DND-41 (cell line): Measurements from ENCODE around the gene GRWD1.
A peak's percentile ranks its signal among the peaks of the same experiment; 100 is the strongest.

Source experiments
- ATAC-seq: fragments of 200-7000 bp; cut with Tn5 transposase; 3 replicates; pipeline ENCODE4 v1.9.1; 2021; ENCODE audit warnings: low read depth; ENCODE audit not compliant: insufficient read depth
- DNase-seq: peaks from one replicate; pipeline ENCODE4 v3.0.0-alpha.2; 2020
- H2AFZ ChIP-seq: 2 replicates; pipeline ENCODE4 v1.6.0; 2012; ENCODE audit warnings: low read depth, low read length
- H3K27ac ChIP-seq: 2 replicates; pipeline ENCODE4 v1.5.1; 2012; ENCODE audit warnings: low read length, inconsistent platforms
- H3K27me3 ChIP-seq: fragments of 200-600 bp; sonication (generic); 2 replicates; pipeline ENCODE4 v1.6.0; 2012; ENCODE audit warnings: low read length, mild to moderate bottlenecking, inconsistent platforms; ENCODE audit not compliant: insufficient read depth, poor library complexity
- H3K36me3 ChIP-seq: 2 replicates; pipeline ENCODE4 v1.5.1; 2012; ENCODE audit warnings: low read length, inconsistent platforms; ENCODE audit not compliant: insufficient read depth
- H3K4me1 ChIP-seq: 2 replicates; pipeline ENCODE4 v1.5.1; 2012; ENCODE audit warnings: mild to moderate bottlenecking, low read length; ENCODE audit not compliant: insufficient read depth
- H3K4me2 ChIP-seq: 2 replicates; pipeline ENCODE4 v1.6.0; 2012; ENCODE audit warnings: mild to moderate bottlenecking, moderate library complexity, low read length, inconsistent platforms; ENCODE audit not compliant: insufficient read depth
- H3K4me3 ChIP-seq, 2 experiments: fragments of 200-600 bp in 1 of 2; shearing (Covaris generic) in 1 of 2; 2 replicates each; pipeline ENCODE4 v1.5.1; 2012 to 2016; ENCODE audit warnings: inconsistent platforms in 2 of 2, low read length in 2 of 2, mild to moderate bottlenecking in 2 of 2, low read depth in 1 of 2, moderate library complexity in 1 of 2
- H3K79me2 ChIP-seq: 2 replicates; pipeline ENCODE4 v1.6.0; 2012; ENCODE audit warnings: low read length, inconsistent platforms; ENCODE audit not compliant: insufficient read depth
- H3K9ac ChIP-seq: 2 replicates; pipeline ENCODE4 v1.6.0; 2012; ENCODE audit warnings: low read depth, mild to moderate bottlenecking, inconsistent platforms, low read length, moderate library complexity
- H3K9me3 ChIP-seq: 2 replicates; pipeline ENCODE4 v1.5.1; 2012; ENCODE audit warnings: low read length, moderate library complexity, mild to moderate bottlenecking, inconsistent platforms; ENCODE audit not compliant: insufficient read depth, severe bottlenecking
- H4K20me1 ChIP-seq: 2 replicates; pipeline ENCODE4 v1.6.0; 2012; ENCODE audit warnings: low read length; ENCODE audit not compliant: insufficient read depth
- EZH2 ChIP-seq: IDR thresholded peaks from 3 replicates; pipeline ENCODE4 v1.6.1; 2012; ENCODE audit warnings: borderline replicate concordance, low read depth, mild to moderate bottlenecking, moderate library complexity, low read length, inconsistent platforms; ENCODE audit not compliant: severe bottlenecking
- TF ChIP-seq, protein P1 (sequence below): IDR thresholded peaks from 2 replicates; pipeline ENCODE4 v1.5.1; 2012; ENCODE audit warnings: borderline replicate concordance, low read length, moderate library complexity, mild to moderate bottlenecking; ENCODE audit not compliant: poor library complexity, severe bottlenecking; ENCODE audit errors: extremely low read depth

GRWD1 gene

DNA sequence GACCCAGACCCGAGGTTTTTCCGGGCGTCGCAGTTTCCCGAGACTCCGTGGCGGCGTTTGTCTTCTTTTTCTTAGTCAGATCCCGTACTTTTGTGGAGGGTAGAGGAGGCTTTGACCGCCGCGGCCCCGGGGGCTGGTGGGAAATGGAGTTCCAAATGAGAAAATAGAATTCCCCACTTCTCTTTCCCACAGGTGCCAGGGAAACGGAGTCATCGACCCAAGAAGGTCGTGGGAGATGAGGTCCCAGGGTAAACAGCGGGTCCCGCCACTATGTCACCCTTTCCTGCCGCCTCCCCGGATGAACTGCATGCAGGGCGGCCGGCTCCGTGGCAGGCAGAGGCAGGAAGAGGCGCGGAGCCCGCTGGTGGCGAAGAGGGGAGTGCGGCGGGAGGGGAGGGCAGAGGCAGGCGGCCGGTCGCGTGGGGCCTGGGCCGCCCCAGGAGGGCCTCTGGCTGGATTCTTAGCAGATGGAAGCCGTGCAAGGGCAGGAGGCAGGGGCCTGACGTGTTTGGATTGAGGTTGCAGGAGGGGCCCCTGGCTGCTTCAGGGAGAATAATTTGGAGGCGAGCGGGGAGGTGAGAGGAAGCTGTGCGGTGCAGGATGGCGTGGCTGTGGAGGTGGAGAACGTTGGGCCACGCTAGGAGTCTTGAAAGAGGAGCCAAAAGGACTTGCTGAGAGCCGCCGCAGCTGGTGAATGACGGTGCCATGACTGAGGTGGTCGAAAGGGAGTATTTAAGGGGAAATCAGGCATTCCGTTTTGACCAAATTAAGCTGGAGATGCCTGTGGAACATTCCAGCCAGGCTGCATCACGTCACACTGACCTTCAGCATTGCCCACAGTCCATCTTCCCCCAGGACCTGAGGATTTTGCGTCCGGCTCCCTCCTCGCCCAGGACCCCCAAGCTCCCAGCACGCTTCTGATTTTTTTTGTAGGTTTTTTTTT is 35.0 kb downstream of the GRWD1 start:
- no peak for DNase-seq
- TF ChIP-seq EZH2, result no peak
- TF ChIP-seq, protein P1, sequence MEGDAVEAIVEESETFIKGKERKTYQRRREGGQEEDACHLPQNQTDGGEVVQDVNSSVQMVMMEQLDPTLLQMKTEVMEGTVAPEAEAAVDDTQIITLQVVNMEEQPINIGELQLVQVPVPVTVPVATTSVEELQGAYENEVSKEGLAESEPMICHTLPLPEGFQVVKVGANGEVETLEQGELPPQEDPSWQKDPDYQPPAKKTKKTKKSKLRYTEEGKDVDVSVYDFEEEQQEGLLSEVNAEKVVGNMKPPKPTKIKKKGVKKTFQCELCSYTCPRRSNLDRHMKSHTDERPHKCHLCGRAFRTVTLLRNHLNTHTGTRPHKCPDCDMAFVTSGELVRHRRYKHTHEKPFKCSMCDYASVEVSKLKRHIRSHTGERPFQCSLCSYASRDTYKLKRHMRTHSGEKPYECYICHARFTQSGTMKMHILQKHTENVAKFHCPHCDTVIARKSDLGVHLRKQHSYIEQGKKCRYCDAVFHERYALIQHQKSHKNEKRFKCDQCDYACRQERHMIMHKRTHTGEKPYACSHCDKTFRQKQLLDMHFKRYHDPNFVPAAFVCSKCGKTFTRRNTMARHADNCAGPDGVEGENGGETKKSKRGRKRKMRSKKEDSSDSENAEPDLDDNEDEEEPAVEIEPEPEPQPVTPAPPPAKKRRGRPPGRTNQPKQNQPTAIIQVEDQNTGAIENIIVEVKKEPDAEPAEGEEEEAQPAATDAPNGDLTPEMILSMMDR, result no peak
- H3K27me3 ChIP-seq, result no peaks in the 10 kb centered on the region
- no peak overlapping the region for H3K9ac ChIP-seq
- no peak overlapping the region for H3K4me2 ChIP-seq
- no peak overlapping the region for H3K27ac ChIP-seq
- H4K20me1 ChIP-seq, result peaks cover 39% of the 10 kb centered on the region
- ATAC-seq, result peak; percentile 23; the same call in 1 of the 3 replicates
- no peaks in the 10 kb centered on the region for H3K79me2 ChIP-seq
- H3K4me3 ChIP-seq, result no peak overlapping the region
- H2AFZ ChIP-seq, result no peak overlapping the region
- no peaks in the 10 kb centered on the region for H3K9me3 ChIP-seq
- H3K4me1 ChIP-seq, result no peaks in the 10 kb centered on the region
- H3K36me3 ChIP-seq, result peaks cover 50% of the 10 kb centered on the region

DNA sequence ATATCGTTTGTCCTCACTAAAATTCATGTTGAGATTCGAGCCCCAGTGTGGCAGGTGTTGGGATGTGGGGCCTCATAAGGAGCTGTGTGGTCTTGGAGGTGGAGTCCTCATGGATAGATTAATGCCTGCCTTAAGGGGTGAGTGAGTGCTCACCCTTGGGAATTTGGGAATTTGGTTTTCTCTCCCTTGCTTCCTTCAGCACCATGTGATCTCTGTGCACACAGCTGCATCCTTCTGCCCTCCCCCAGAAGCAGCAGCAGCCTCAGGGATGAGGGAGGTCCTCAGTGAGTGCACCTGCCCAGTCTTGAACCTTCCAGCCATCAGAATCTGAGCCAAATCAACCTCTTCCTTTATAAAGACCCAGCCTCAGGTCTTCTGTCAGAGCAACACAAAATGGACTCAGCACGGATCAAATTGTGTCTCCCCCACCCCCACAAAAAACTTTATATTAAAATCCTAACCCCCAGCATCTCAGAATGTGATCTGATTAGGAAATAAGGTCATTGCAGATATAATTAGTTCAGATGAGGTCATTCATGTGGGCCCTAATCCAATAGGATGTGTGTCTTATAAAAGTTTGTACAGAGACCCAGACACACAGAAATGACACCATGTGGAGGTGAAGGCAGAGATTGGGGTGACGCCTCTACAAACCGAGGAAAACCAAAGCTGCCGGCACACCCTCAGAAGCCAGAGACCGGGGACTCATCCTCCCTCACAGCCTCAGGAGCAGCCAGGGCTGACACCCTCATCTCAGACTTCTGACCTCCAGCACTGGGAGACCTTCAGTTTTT is 36.3 kb downstream of the GRWD1 start:
- Histone ChIP-seq H3K79me2 (no peaks in the 10 kb centered on the region), H3K4me3 (no peak overlapping the region), H3K9ac (no peak overlapping the region), H3K27ac (no peak overlapping the region), H3K4me2 (no peak overlapping the region), H3K4me1 (no peaks in the 10 kb centered on the region), H3K36me3 (peaks cover 38% of the 10 kb centered on the region), H3K9me3 (no peaks in the 10 kb centered on the region), H2AFZ (no peak overlapping the region), H4K20me1 (peaks cover 31% of the 10 kb centered on the region), H3K27me3 (no peaks in the 10 kb centered on the region)
- TF ChIP-seq, protein P1, result no peak
- no peak for TF ChIP-seq EZH2
- ATAC-seq, result no peak
- no peak for DNase-seq

DNA sequence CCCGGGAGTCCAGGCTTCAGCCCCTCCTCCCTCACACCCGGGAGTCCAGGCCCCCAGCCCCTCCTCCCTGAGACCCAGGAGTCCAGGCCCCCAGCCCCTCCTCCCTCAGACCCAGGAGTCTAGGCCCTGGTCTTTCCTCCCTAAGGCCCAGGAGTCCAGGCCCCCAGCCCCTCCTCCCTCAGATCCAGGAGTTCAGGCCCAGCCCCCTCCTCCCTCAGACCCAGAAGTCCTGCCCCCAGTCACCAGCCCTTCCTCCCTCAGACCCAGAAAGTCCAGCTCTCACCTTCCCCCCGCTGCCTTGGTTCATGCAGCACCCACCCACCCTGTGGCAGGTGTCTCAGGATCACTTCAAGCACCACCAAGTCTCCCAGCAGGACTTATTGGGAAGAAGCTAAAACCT is 37.5 kb downstream of the GRWD1 start:
- Histone ChIP-seq H3K9ac (no peak overlapping the region), H3K36me3 (peaks cover 26% of the 10 kb centered on the region), H3K27me3 (no peaks in the 10 kb centered on the region), H4K20me1 (peaks cover 28% of the 10 kb centered on the region), H3K79me2 (no peaks in the 10 kb centered on the region), H3K9me3 (no peaks in the 10 kb centered on the region), H3K4me3 (no peak overlapping the region), H3K4me2 (no peak overlapping the region), H3K27ac (no peak overlapping the region), H2AFZ (no peak overlapping the region), H3K4me1 (no peaks in the 10 kb centered on the region)
- TF ChIP-seq, protein P1, result no peak
- TF ChIP-seq EZH2, result no peak
- ATAC-seq, result no peak
- no peak for DNase-seq
